ENCODE measurements around the gene HPSE.

HPSE gene

GRCh38 chr4:83362492-83363329 lies 28.1 kb upstream of the HPSE start:
- Histone ChIP-seq H3K27ac (ENCODE audit: low read depth, low read length) (peak overlapping the region; percentile 84; the same call in 1 of the 2 replicates), H3K9me3 (ENCODE audit: insufficient read depth, low read depth, low read length) (no peaks in the 10 kb centered on the region), H3K9ac (ENCODE audit: low read depth, low read length) (no peak overlapping the region), H3K4me1 (ENCODE audit: insufficient read depth, low read length) (peaks cover 3% of the 10 kb centered on the region; the same call in 1 of the 2 replicates), H3K36me3 (ENCODE audit: insufficient read depth, low read length) (no peaks in the 10 kb centered on the region), H3K4me3 (ENCODE audit: low read length) (no peak overlapping the region), H3K27me3 (ENCODE audit: insufficient read depth, low read length) (no peaks in the 10 kb centered on the region)
- 93% methylated on average over 9 of the region's 9 CpGs for WGBS

DNA sequence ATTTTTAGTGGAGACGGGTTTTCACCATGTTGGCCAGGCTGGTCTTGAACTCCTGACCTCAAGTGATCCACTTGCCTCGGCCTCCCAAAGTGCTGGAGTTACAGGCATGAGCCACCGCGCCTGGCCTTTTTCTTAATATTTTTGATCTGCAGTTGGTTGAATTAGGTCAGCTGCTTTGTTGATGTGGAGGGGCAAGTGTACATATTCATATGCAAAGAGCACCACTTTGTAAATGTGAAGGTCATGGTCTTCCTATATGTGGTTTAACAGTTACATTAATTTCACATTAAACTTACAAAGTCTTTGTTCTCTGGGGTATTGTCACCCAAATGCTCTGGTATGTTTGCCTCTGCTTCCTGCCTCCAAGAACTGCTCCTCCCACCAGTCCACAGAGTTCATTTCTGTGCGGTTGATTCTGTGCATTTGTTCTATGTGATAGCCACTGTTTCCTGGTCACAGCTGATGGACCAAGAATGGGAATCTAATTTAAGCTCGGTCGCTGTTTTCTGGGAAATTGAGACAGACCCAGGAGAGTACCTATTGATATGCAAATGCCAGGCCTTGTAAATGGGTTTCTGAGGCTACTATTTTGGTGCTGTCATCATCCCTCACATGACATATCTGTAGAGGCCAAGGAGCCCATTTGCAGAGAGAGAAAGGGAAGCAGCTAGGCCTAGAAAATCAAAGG lies 26.9 kb upstream of the HPSE start:
- no peaks in the 10 kb centered on the region for H3K27me3 ChIP-seq (ENCODE audit: insufficient read depth, low read length)
- H3K4me3 ChIP-seq (ENCODE audit: low read length): no peak overlapping the region
- H3K4me1 ChIP-seq (ENCODE audit: insufficient read depth, low read length): peaks cover 3% of the 10 kb centered on the region; the same call in 1 of the 2 replicates
- H3K9me3 ChIP-seq (ENCODE audit: insufficient read depth, low read depth, low read length): no peaks in the 10 kb centered on the region
- H3K36me3 ChIP-seq (ENCODE audit: insufficient read depth, low read length): no peaks in the 10 kb centered on the region
- no peak overlapping the region for H3K9ac ChIP-seq (ENCODE audit: low read depth, low read length)
- WGBS: 65% methylated on average over 7 of the region's 7 CpGs
- peak overlapping the region; percentile 84; the same call in 1 of the 2 replicates for H3K27ac ChIP-seq (ENCODE audit: low read depth, low read length)

DNA sequence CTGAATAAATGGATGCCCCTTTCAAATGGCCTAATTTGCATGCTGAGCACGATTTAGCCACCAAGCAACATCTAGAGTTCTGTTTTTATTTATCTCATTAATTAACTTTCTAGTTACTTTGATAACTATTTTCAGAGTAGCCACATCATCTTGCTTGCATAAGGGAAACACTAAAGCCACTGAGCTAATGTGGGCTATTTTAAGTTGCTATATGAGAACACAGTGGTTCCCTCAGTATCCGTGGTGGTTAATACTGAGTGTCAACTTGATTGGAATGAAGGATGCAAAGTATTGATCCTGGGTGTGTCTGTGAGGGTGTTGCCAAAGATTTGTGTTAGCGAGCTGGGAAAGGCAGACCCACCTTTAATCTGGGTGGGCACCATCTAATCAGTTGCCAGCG lies 25.4 kb upstream of the HPSE start:
- H3K9me3 ChIP-seq (ENCODE audit: insufficient read depth, low read depth, low read length): no peaks in the 10 kb centered on the region
- H3K4me3 ChIP-seq (ENCODE audit: low read length): no peak overlapping the region
- peaks cover 3% of the 10 kb centered on the region; the same call in 1 of the 2 replicates for H3K4me1 ChIP-seq (ENCODE audit: insufficient read depth, low read length)
- H3K27ac ChIP-seq (ENCODE audit: low read depth, low read length): no peak overlapping the region
- 89% methylated on average over 4 of the region's 4 CpGs for WGBS
- H3K9ac ChIP-seq (ENCODE audit: low read depth, low read length): no peak overlapping the region
- H3K36me3 ChIP-seq (ENCODE audit: insufficient read depth, low read length): no peaks in the 10 kb centered on the region
- no peaks in the 10 kb centered on the region for H3K27me3 ChIP-seq (ENCODE audit: insufficient read depth, low read length)

- peaks cover 3% of the 10 kb centered on the region; the same call in 1 of the 2 replicates for H3K4me1 ChIP-seq (ENCODE audit: insufficient read depth, low read length)
- H3K4me3 ChIP-seq (ENCODE audit: low read length): no peak overlapping the region
- H3K9me3 ChIP-seq (ENCODE audit: insufficient read depth, low read depth, low read length): peaks cover 6% of the 10 kb centered on the region; the same call in 1 of the 2 replicates
- H3K27me3 ChIP-seq (ENCODE audit: insufficient read depth, low read length): no peaks in the 10 kb centered on the region
- 90% methylated on average over 1 of the region's 1 CpG for WGBS
- H3K36me3 ChIP-seq (ENCODE audit: insufficient read depth, low read length): no peaks in the 10 kb centered on the region
- H3K9ac ChIP-seq (ENCODE audit: low read depth, low read length): no peak overlapping the region
- no peak overlapping the region for H3K27ac ChIP-seq (ENCODE audit: low read depth, low read length)
Observed at GRCh38 chr4:83358410-83358809, 23.8 kb upstream of the HPSE start.

GRCh38 chr4:83356899-83357661 lies 22.4 kb upstream of the HPSE start:
- WGBS: 85% methylated on average over 2 of the region's 4 CpGs
- H3K27me3 ChIP-seq (ENCODE audit: insufficient read depth, low read length): no peaks in the 10 kb centered on the region
- H3K4me1 ChIP-seq (ENCODE audit: insufficient read depth, low read length): no peaks in the 10 kb centered on the region; the same call in 1 of the 2 replicates
- no peak overlapping the region for H3K9ac ChIP-seq (ENCODE audit: low read depth, low read length)
- H3K9me3 ChIP-seq (ENCODE audit: insufficient read depth, low read depth, low read length): peaks cover 11% of the 10 kb centered on the region; the same call in 1 of the 2 replicates
- no peak overlapping the region for H3K27ac ChIP-seq (ENCODE audit: low read depth, low read length)
- H3K4me3 ChIP-seq (ENCODE audit: low read length): no peak overlapping the region
- no peaks in the 10 kb centered on the region for H3K36me3 ChIP-seq (ENCODE audit: insufficient read depth, low read length)

DNA sequence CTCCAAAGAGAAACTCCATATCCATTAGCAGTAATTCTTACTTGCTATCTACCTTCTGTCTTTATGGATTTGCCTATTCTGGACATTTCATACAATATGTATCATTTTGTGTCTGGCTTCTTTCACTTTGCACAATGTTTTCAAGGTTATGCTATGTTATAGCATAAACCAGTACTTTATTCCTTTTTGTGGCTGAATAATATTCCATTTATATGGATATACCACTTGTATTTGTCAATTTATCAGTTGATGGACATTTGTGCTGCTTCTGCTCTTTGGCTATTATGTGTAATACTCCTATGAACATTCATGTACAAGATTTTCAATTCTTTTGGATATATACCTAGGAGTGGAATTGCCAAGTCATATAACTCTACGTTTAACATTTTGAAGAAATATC lies 18.9 kb upstream of the HPSE start:
- H3K9me3 ChIP-seq (ENCODE audit: insufficient read depth, low read depth, low read length): peaks cover 11% of the 10 kb centered on the region; the same call in 1 of the 2 replicates
- no peak overlapping the region for H3K9ac ChIP-seq (ENCODE audit: low read depth, low read length)
- no peak overlapping the region for H3K27ac ChIP-seq (ENCODE audit: low read depth, low read length)
- H3K4me3 ChIP-seq (ENCODE audit: low read length): no peak overlapping the region
- no peaks in the 10 kb centered on the region for H3K4me1 ChIP-seq (ENCODE audit: insufficient read depth, low read length)
- H3K36me3 ChIP-seq (ENCODE audit: insufficient read depth, low read length): no peaks in the 10 kb centered on the region
- 91% methylated on average over 1 of the region's 1 CpG for WGBS
- H3K27me3 ChIP-seq (ENCODE audit: insufficient read depth, low read length): no peaks in the 10 kb centered on the region

DNA sequence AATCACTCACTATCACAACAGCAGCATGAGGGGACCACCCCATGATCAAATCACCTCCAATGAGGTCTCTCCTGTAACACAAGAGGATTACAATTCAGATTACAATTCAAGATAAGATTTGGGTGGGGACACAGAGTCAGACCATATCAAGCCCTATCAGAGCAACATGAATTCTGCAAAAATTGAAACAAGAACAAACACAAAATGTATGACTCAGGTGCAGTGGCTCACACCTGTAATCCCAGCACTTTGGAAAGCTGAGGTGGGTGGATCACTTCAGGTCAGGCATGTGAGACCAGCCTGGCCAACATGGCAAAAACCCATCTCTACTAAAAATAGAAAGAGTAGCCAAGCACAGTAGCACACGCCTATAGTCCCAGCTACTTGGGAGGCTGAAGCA lies 13.4 kb upstream of the HPSE start:
- WGBS: 100% methylated on average over 1 of the region's 1 CpG
- Histone ChIP-seq H3K9me3 (ENCODE audit: insufficient read depth, low read depth, low read length) (peaks cover 12% of the 10 kb centered on the region), H3K4me1 (ENCODE audit: insufficient read depth, low read length) (no peaks in the 10 kb centered on the region), H3K36me3 (ENCODE audit: insufficient read depth, low read length) (no peaks in the 10 kb centered on the region), H3K27me3 (ENCODE audit: insufficient read depth, low read length) (no peaks in the 10 kb centered on the region), H3K27ac (ENCODE audit: low read depth, low read length) (no peak overlapping the region), H3K9ac (ENCODE audit: low read depth, low read length) (no peak overlapping the region), H3K4me3 (ENCODE audit: low read length) (no peak overlapping the region)

GRCh38 chr4:83342476-83342875 lies 7.8 kb upstream of the HPSE start:
- 94% methylated on average over 3 of the region's 3 CpGs for WGBS
- peaks cover 10% of the 10 kb centered on the region; the same call in 1 of the 2 replicates for H3K9me3 ChIP-seq (ENCODE audit: insufficient read depth, low read depth, low read length)

GRCh38 chr4:83340692-83341343 lies 6.2 kb upstream of the HPSE start:
- Histone ChIP-seq H3K4me1 (ENCODE audit: insufficient read depth, low read length) (no peaks in the 10 kb centered on the region), H3K4me3 (ENCODE audit: low read length) (no peak overlapping the region), H3K9me3 (ENCODE audit: insufficient read depth, low read depth, low read length) (no peaks in the 10 kb centered on the region), H3K9ac (ENCODE audit: low read depth, low read length) (no peak overlapping the region), H3K27ac (ENCODE audit: low read depth, low read length) (no peak overlapping the region), H3K27me3 (ENCODE audit: insufficient read depth, low read length) (peaks cover 14% of the 10 kb centered on the region), H3K36me3 (ENCODE audit: insufficient read depth, low read length) (no peaks in the 10 kb centered on the region)
- WGBS: 96% methylated on average over 2 of the region's 2 CpGs

More at GRCh38 chr4:83342476-83342875, 7.8 kb upstream of the HPSE start:
- Histone ChIP-seq H3K27ac (ENCODE audit: low read depth, low read length) (no peak overlapping the region), H3K27me3 (ENCODE audit: insufficient read depth, low read length) (no peaks in the 10 kb centered on the region), H3K36me3 (ENCODE audit: insufficient read depth, low read length) (no peaks in the 10 kb centered on the region), H3K4me3 (ENCODE audit: low read length) (no peak overlapping the region), H3K9ac (ENCODE audit: low read depth, low read length) (no peak overlapping the region), H3K4me1 (ENCODE audit: insufficient read depth, low read length) (no peaks in the 10 kb centered on the region)

DNA sequence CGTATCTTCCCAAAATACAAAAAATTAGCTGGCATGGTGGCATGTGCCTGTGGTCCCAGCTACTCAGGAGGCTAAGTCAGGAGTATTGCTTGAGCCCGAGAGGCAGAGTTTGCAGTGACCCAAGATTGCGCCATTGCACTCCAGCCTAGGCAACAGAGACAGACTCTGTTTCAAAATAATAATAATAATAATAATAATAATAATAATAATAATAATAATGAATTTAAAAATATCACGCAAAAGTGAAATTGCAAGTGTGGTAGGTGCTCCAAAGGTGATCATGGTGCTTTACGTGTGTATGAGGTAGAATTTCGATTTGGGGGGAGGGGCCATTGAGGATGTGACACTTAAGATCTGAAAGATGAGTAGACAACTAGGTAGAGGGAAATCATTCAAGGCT lies 4.9 kb upstream of the HPSE start:
- 92% methylated on average over 6 of the region's 6 CpGs for WGBS
- Histone ChIP-seq H3K4me3 (ENCODE audit: low read length) (no peak overlapping the region), H3K27ac (ENCODE audit: low read depth, low read length) (no peak overlapping the region), H3K9me3 (ENCODE audit: insufficient read depth, low read depth, low read length) (no peaks in the 10 kb centered on the region), H3K36me3 (ENCODE audit: insufficient read depth, low read length) (no peaks in the 10 kb centered on the region), H3K27me3 (ENCODE audit: insufficient read depth, low read length) (peaks cover 27% of the 10 kb centered on the region), H3K4me1 (ENCODE audit: insufficient read depth, low read length) (no peaks in the 10 kb centered on the region), H3K9ac (ENCODE audit: low read depth, low read length) (no peak overlapping the region)

All from HUES64 (cell line).